Retinal pigment epithelial cell (primary cell): ENCODE results near the gene SETD1A.

ENCODE experiments used
- DNase-seq: peaks from one replicate; pipeline ENCODE4 v3.0.0-alpha.2; 2010; ENCODE audit warnings: low read depth
- H3K4me3 ChIP-seq: 2 replicates; pipeline ENCODE4 v1.5.1; 2011; ENCODE audit warnings: mild to moderate bottlenecking, low read length, control low read depth, moderate library complexity
- TF ChIP-seq, protein P1 (sequence below): conservative IDR thresholded peaks from 2 replicates; pipeline ENCODE4 v1.5.1; 2011; ENCODE audit warnings: low read depth, low read length, control low read depth, inconsistent platforms

The SETD1A gene

DNA sequence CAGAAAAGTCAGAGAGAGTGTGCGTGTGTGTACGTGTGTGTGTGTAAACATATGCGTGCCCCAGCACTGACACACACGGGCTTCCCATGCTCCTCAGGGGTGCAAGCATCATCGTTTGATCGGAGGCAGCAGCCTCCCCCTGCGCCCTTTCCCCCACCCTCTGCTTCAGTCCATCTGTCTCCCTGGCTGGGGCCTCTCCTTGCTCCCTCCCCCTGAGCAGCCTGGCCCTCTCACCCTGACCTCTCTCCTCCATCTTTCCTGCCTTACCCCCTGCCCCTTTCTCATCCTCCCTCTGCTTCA is 48.5 kb downstream of the SETD1A start:
- DNase-seq: no peak
- TF ChIP-seq, protein P1, sequence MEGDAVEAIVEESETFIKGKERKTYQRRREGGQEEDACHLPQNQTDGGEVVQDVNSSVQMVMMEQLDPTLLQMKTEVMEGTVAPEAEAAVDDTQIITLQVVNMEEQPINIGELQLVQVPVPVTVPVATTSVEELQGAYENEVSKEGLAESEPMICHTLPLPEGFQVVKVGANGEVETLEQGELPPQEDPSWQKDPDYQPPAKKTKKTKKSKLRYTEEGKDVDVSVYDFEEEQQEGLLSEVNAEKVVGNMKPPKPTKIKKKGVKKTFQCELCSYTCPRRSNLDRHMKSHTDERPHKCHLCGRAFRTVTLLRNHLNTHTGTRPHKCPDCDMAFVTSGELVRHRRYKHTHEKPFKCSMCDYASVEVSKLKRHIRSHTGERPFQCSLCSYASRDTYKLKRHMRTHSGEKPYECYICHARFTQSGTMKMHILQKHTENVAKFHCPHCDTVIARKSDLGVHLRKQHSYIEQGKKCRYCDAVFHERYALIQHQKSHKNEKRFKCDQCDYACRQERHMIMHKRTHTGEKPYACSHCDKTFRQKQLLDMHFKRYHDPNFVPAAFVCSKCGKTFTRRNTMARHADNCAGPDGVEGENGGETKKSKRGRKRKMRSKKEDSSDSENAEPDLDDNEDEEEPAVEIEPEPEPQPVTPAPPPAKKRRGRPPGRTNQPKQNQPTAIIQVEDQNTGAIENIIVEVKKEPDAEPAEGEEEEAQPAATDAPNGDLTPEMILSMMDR: no peak
- H3K4me3 ChIP-seq: no peak overlapping the region

DNA sequence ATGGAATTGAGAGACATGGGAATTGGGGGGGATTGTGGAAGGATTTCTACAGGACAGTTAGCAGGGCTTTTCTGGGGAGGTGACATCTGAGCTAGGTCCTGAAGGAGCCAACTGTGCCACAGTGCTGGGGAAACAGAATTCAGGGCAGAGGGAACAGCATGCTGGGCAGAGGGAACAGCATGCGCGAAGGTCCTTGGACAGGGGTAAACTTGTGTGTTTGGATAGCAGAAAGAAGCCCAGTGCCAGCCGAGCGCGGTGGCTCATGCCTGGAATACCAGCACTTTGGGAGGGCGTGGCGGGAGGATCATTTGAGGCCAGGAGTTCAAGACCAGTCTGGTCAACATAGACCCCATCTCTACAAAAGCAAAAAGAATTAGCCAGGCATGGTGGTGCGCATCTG is 49.0 kb downstream of the SETD1A start:
- no peak overlapping the region for H3K4me3 ChIP-seq
- DNase-seq: no peak
- TF ChIP-seq, protein P1: no peak

DNA sequence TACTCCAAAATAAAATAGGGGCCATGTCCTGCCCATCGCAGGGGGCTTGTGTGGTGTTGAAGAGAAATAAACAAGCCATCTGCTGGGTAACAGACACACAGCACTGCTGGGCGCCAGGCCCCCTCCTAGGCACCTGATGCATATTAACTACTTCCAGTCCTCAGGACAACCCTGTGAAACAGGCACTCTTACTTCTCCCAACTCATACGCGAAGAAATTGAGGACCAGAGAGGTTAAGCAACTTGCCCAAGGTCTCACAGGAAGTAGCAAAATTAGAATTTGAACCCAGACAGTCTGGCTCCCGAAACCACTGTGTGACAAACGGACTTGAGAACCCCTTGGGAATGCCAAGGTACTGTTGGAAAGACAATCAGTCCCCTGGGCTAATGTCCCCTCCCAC is 50.1 kb downstream of the SETD1A start:
- TF ChIP-seq, protein P1: no peak
- no peak overlapping the region for H3K4me3 ChIP-seq
- DNase-seq: no peak

DNA sequence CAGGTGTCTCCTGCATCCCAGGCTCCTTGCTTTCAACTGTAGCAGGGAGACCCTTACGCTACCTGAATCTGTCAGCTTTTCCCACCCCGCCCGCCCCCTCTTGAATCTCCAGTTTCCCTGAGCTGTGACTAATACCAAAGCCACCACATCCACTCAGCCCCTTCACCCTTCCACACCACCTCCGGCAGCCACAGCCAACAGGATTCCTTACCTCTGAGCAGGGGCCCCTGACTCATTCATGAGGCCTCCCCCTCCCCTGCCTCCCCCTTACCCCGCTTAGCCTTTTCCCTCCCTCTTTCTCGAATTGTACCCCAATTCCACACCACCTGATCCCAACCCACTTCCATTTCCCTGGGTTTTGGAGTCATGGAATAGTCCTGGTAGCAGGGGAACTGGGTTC is 50.6 kb downstream of the SETD1A start:
- TF ChIP-seq, protein P1: no peak
- H3K4me3 ChIP-seq: no peak overlapping the region
- no peak for DNase-seq

DNA sequence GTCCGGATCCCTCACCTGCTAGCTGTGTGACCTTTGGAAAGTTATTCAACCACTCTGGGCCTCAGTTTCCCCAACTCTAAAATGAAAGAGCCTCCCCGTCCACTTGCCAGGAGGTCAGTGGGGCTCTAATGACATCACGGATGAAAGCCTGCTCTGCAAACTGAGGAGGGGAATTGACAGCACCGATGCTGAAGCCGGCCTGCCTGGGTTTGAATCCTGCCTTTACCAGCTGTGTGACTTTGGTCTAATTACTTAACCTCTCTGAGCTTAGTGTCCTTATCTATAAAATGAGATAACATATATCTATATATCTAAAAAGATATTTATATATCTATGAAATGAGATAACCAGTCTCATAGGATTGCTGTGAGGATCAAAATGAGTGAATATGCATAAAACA is 51.0 kb downstream of the SETD1A start:
- TF ChIP-seq, protein P1: no peak
- no peak for DNase-seq
- no peak overlapping the region for H3K4me3 ChIP-seq

DNA sequence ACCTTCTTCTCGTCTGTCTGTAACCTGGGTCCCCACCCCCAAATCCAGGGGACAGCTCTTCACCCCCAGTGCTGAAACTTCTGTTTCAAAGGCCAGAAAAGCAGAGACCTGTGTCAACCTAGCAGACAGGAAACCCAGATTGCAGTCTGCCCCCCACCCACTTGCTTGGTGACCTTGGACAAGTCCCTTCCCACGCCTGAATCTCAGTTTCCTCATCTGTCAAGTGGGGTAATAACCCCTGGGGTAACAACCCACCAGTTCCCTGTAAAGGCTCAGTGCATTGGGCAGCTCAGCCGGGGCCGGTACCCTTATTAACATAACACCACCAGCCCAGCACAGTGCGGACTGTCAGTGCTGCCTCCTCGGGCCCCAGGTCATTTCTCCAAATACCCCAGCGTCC is 51.6 kb downstream of the SETD1A start:
- no peak for DNase-seq
- no peak overlapping the region for H3K4me3 ChIP-seq
- TF ChIP-seq, protein P1: no peak

DNA sequence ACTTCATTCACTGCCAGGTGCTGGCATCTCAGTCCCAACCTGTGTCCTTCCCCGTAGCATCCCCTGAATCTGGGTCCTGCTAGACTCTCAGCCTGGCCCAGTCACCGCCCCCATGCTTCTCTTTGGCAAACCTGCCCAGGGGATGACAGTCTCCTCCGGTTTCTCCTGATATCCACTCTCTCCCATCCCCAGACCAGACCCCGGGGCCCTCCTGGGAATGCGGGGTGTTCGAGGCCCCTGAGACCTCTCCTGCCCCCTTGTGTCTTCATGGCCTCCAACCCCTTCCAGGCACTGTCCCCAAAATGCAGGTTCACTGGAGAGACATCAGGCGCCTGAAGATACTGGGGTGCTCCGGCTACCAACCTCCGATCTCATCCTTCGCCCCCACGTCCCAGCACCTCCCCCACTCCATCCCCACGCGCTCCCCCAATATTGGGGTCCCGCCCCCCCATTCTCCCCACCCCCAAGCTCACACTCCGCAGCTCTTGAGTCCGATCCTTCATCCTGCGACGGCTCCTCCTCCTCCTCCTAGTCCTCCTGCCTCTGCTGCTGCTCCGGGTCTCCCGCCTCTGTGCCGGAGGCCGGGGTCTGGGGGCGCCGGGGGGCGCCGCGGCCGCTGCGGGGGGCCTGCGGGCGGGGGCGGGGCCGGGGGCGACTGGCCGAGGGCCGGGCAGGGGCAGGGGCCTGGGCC is 52.5 kb downstream of the SETD1A start:
- TF ChIP-seq, protein P1: peak; percentile 8
- peak overlapping the region; percentile 35 for H3K4me3 ChIP-seq
- no peak for DNase-seq
